Suprapubic skin (tissue), 4 donors: Measurements from ENCODE around the gene RBP3.

Source experiments
- CTCF ChIP-seq, 2 donors: fragments of 200-600 bp in 1 of 2; fragments of 450-650 bp in 1 of 2; sonication (generic) in 1 of 2; IDR thresholded peaks; one replicate each; pipeline ENCODE4 v1.5.1; 2016 to 2019; ENCODE audit warnings: antibody characterized with exemption in 2 of 2, mild to moderate bottlenecking in 1 of 2, moderate library complexity in 1 of 2
- POLR2A ChIP-seq, 2 donors: fragments of 450-650 bp; IDR thresholded peaks; one replicate each; pipeline ENCODE4 v1.6.1; 2017; ENCODE audit warnings: antibody characterized with exemption in 2 of 2, mild to moderate bottlenecking in 2 of 2, moderate library complexity in 2 of 2
- POLR2AphosphoS5 ChIP-seq, 3 donors: sonication (generic); formaldehyde crosslinking; IDR thresholded peaks; one replicate each; pipeline ENCODE4 v1.6.1; 2017; ENCODE audit warnings: antibody characterized with exemption in 3 of 3

GRCh38 chr10:47369251-47369894 is 21.2 kb downstream of the RBP3 start:
- no peak for TF ChIP-seq CTCF (IDR thresholded peaks at IDR 0.05)
- TF ChIP-seq POLR2A (IDR thresholded peaks at IDR 0.05): no peak
- TF ChIP-seq POLR2AphosphoS5 (IDR thresholded peaks at IDR 0.05): no peak
